Transverse colon (tissue), 4 donors: ENCODE measurements around the gene GMDS.

Experiments
- CTCF ChIP-seq, 5 experiments: fragments of 200-600 bp in 3 of 5; fragments of 450-650 bp in 2 of 5; sonication (generic) in 3 of 5; IDR thresholded peaks; 1 replicate in 2 of 5; 2 replicates in 3 of 5; pipeline ENCODE4 v1.5.1; 2016 to 2017; ENCODE audit warnings: antibody characterized with exemption in 5 of 5, inconsistent platforms in 3 of 5, mild to moderate bottlenecking in 2 of 5, moderate library complexity in 1 of 5
- EP300 ChIP-seq: sonication (generic); formaldehyde crosslinking; IDR thresholded peaks from one replicate; pipeline ENCODE4 v1.6.1; 2017; ENCODE audit warnings: antibody characterized with exemption, low read depth
- POLR2A ChIP-seq: fragments of 450-650 bp; IDR thresholded peaks from one replicate; pipeline ENCODE4 v1.6.1; 2016; ENCODE audit warnings: antibody characterized with exemption, mild to moderate bottlenecking, moderate library complexity
- POLR2AphosphoS5 ChIP-seq, 3 donors: sonication (generic); formaldehyde crosslinking; IDR thresholded peaks; one replicate each; pipeline ENCODE4 v1.6.1; 2016; ENCODE audit warnings: antibody characterized with exemption in 3 of 3

- TF ChIP-seq EP300 (no peak), CTCF (IDR thresholded peaks at IDR 0.05) (no peak), POLR2A (no peak), POLR2AphosphoS5 (IDR thresholded peaks at IDR 0.05) (no peak)
Measured at GRCh38 chr6:1871724-1872315, 373.6 kb downstream of the GMDS start.
